Activated naive CD4-positive, alpha-beta T cell treated with anti-CD3 and anti-CD28 coated beads, Interleukin-2, amount 50 U/mL, for 72 hours (primary cell): Measurements from ENCODE around the gene PLXNB3. TPM values are rescaled to one million over a fixed set of nuclear protein-coding genes. Genes with fewer than 3 reads are reported as not detected.
"Not testable (repeated sequence)": the region's sequence is repeated elsewhere in the genome, so short reads cannot be mapped to it uniquely, and the experiment has no call there.

Source experiments
- ATAC-seq, 2 donors: fragments of 150-1000 bp; cut with Tn5 transposase; 2 replicates each; pipeline ENCODE4 v1.10.0; 2021; ENCODE audit warnings: mild to moderate bottlenecking in 2 of 2, moderate library complexity in 2 of 2
- DNase-seq, 2 donors: peaks; one replicate each; pipeline ENCODE4 v3.0.0; 2021 to 2022; ENCODE audit warnings: low spot score in 2 of 2
- H3K27ac Mint-ChIP-seq, 2 donors: one replicate each; pipeline ENCODE4 v1.8.0; 2022; ENCODE audit warnings: mild to moderate bottlenecking in 2 of 2, mixed read lengths in 2 of 2
- H3K36me3 Mint-ChIP-seq, 2 donors: one replicate each; pipeline ENCODE4 v1.8.0; 2022; ENCODE audit warnings: mixed read lengths in 2 of 2
- H3K9me3 Mint-ChIP-seq, 2 donors: one replicate each; pipeline ENCODE4 v1.8.0; 2022; ENCODE audit warnings: mixed read lengths in 2 of 2
- total RNA-seq, 2 donors: library from RNA; stranded (reverse); gene quantifications; one replicate each; pipeline ENCODE4 v1.2.3, GENCODE V29; 2022

PLXNB3 gene
- total RNA-seq, 2 donors from 2014 or later = 1.5 to 3.2 TPM

- no peaks in the 10 kb centered on the region for H3K9me3 Mint-ChIP-seq
- no peak for ATAC-seq
- H3K36me3 Mint-ChIP-seq = no peaks in the 10 kb centered on the region
- DNase-seq = no peak
- H3K27ac Mint-ChIP-seq = no peak overlapping the region
Measured at GRCh38 chrX:153807976-153808375, 43.9 kb downstream of the PLXNB3 start.

- DNase-seq = no peak
- Mint-ChIP-seq H3K9me3 (no peaks in the 10 kb centered on the region), H3K36me3 (no peaks in the 10 kb centered on the region), H3K27ac (no peak overlapping the region)
- ATAC-seq = no peak
Measured at GRCh38 chrX:153812220-153812619, 48.2 kb downstream of the PLXNB3 start.

- H3K36me3 Mint-ChIP-seq = no peaks in the 10 kb centered on the region
- DNase-seq (no peak), ATAC-seq (no peak)
- H3K9me3 Mint-ChIP-seq = no peaks in the 10 kb centered on the region
- H3K27ac Mint-ChIP-seq = no peak overlapping the region
Measured at GRCh38 chrX:153813161-153813560, 49.1 kb downstream of the PLXNB3 start.

- DNase-seq (no peak), ATAC-seq (no peak)
- Mint-ChIP-seq H3K36me3 (no peaks in the 10 kb centered on the region), H3K27ac (no peak overlapping the region), H3K9me3 (no peaks in the 10 kb centered on the region)
Measured at GRCh38 chrX:153814591-153815315, 50.7 kb downstream of the PLXNB3 start.

- peak; percentile 61 to 65 for ATAC-seq
- H3K36me3 Mint-ChIP-seq = no peaks in the 10 kb centered on the region
- H3K27ac Mint-ChIP-seq = no peak overlapping the region
- H3K9me3 Mint-ChIP-seq = no peaks in the 10 kb centered on the region
- no peak for DNase-seq
Measured at GRCh38 chrX:153816831-153817690, 53.0 kb downstream of the PLXNB3 start.

- ATAC-seq, DNase-seq, H3K9me3 Mint-ChIP-seq, H3K36me3 Mint-ChIP-seq, H3K27ac Mint-ChIP-seq: not testable (repeated sequence)
Measured at GRCh38 chrX:153818064-153818463, 54.0 kb downstream of the PLXNB3 start.

GRCh38 chrX:153818571-153819383 lies 54.7 kb downstream of the PLXNB3 start:
- DNase-seq = peak; percentile 61 to 64
- Mint-ChIP-seq H3K36me3 (no peaks in the 10 kb centered on the region), H3K9me3 (no peaks in the 10 kb centered on the region), H3K27ac (no peak overlapping the region)
- peak; percentile 83 to 90 for ATAC-seq

GRCh38 chrX:153819384-153820040 lies 55.5 kb downstream of the PLXNB3 start:
- ATAC-seq (peak in 1 of 2 donors; percentile 20), DNase-seq (no peak)
- Mint-ChIP-seq H3K27ac (no peak overlapping the region), H3K9me3 (no peaks in the 10 kb centered on the region), H3K36me3 (no peaks in the 10 kb centered on the region)

- no peaks in the 10 kb centered on the region for H3K9me3 Mint-ChIP-seq
- H3K27ac Mint-ChIP-seq = no peak overlapping the region
- DNase-seq (no peak), ATAC-seq (no peak)
- H3K36me3 Mint-ChIP-seq = no peaks in the 10 kb centered on the region
Measured at GRCh38 chrX:153820601-153821000, 56.6 kb downstream of the PLXNB3 start.

GRCh38 chrX:153821066-153821465 lies 57.0 kb downstream of the PLXNB3 start:
- H3K27ac Mint-ChIP-seq = no peak overlapping the region
- H3K9me3 Mint-ChIP-seq = no peaks in the 10 kb centered on the region
- no peaks in the 10 kb centered on the region for H3K36me3 Mint-ChIP-seq
- ATAC-seq = no peak
- no peak for DNase-seq

- Mint-ChIP-seq H3K9me3 (no peaks in the 10 kb centered on the region), H3K36me3 (no peaks in the 10 kb centered on the region), H3K27ac (no peak overlapping the region)
- ATAC-seq (no peak), DNase-seq (no peak)
Measured at GRCh38 chrX:153824348-153824747, 60.3 kb downstream of the PLXNB3 start.

- no peak for DNase-seq
- H3K9me3 Mint-ChIP-seq = no peaks in the 10 kb centered on the region
- no peaks in the 10 kb centered on the region for H3K36me3 Mint-ChIP-seq
- ATAC-seq = no peak
- no peak overlapping the region for H3K27ac Mint-ChIP-seq
Measured at GRCh38 chrX:153825042-153825441, 61.0 kb downstream of the PLXNB3 start.

Other genes starting within 250 kb of the PLXNB3 start
- not detected for gene ATP2B3, start 246.6 kb upstream of the PLXNB3 start, total RNA-seq
- gene CCNQ, start 165.1 kb upstream of the PLXNB3 start, total RNA-seq = 10 to 100 TPM; 13.0 to 14.0 TPM
- under 1 TPM in 1 of 2 donors, not detected in 1; 0.91 TPM for gene DUSP9, start 117.0 kb upstream of the PLXNB3 start, total RNA-seq
- gene PNCK, start 90.4 kb upstream of the PLXNB3 start, total RNA-seq = 1 to 10 TPM; 1.0 to 2.9 TPM
- 1 to 10 TPM in 1 of 2 donors, under 1 TPM in 1; 0.16 to 2.2 TPM for gene SLC6A8, start 76.3 kb upstream of the PLXNB3 start, total RNA-seq
- gene BCAP31, start 39.9 kb upstream of the PLXNB3 start, total RNA-seq = 10 to 100 TPM; 67.4 to 92.7 TPM
- 1 to 10 TPM; 5.6 to 6.7 TPM for gene ABCD1, start 39.4 kb upstream of the PLXNB3 start, total RNA-seq
- gene SRPK3, start 16.8 kb downstream of the PLXNB3 start, total RNA-seq = not detected
- 10 to 100 TPM; 60.8 to 81.7 TPM for gene IDH3G, start 30.1 kb downstream of the PLXNB3 start, total RNA-seq
- gene SSR4, start 30.4 kb downstream of the PLXNB3 start, total RNA-seq = 100 to 1,000 TPM; 142 to 156 TPM
- 1 to 10 TPM; 1.2 to 2.5 TPM for gene PDZD4, start 66.3 kb downstream of the PLXNB3 start, total RNA-seq
- gene L1CAM, start 121.9 kb downstream of the PLXNB3 start, total RNA-seq = 1 to 10 TPM; 1.1 to 1.8 TPM
- gene AVPR2, start 140.4 kb downstream of the PLXNB3 start, total RNA-seq = not detected
- 100 to 1,000 TPM in 1 of 2 donors, 10 to 100 TPM in 1; 90.0 to 138 TPM for gene ARHGAP4, start 162.0 kb downstream of the PLXNB3 start, total RNA-seq
- gene NAA10, start 170.8 kb downstream of the PLXNB3 start, total RNA-seq = 100 to 1,000 TPM in 1 of 2 donors, 10 to 100 TPM in 1; 97.9 to 129 TPM
- gene RENBP, start 180.4 kb downstream of the PLXNB3 start, total RNA-seq = 10 to 100 TPM; 14.8 to 16.1 TPM
- gene HCFC1, start 207.6 kb downstream of the PLXNB3 start, total RNA-seq = 100 to 1,000 TPM in 1 of 2 donors, 10 to 100 TPM in 1; 95.9 to 102 TPM
- 1 to 10 TPM; 5.1 to 6.4 TPM for gene TMEM187, start 208.5 kb downstream of the PLXNB3 start, total RNA-seq